T-helper 2 cell treated with Interferon-gamma antibody and Interleukin-4, amounts not matched to agents 5 μg/mL and 100 μg/mL, for 36 hours (primary cell): ENCODE results near the gene PARD3B.

Experiments
- DNase-seq: peaks from one replicate; pipeline ENCODE4 v3.0.0; 2021; ENCODE audit warnings: low spot score
- H3K27ac Mint-ChIP-seq: one replicate; pipeline ENCODE4 v1.8.0; 2021; ENCODE audit warnings: mild to moderate bottlenecking, mixed read lengths
- H3K27me3 Mint-ChIP-seq: one replicate; pipeline ENCODE4 v1.8.0; 2021; ENCODE audit warnings: low read depth, mixed read lengths
- H3K36me3 Mint-ChIP-seq: one replicate; pipeline ENCODE4 v1.8.0; 2021; ENCODE audit warnings: low read depth, mixed read lengths
- H3K4me1 Mint-ChIP-seq: one replicate; pipeline ENCODE4 v1.8.0; 2021; ENCODE audit warnings: low read depth, mixed read lengths
- H3K4me3 Mint-ChIP-seq: one replicate; pipeline ENCODE4 v1.8.0; 2022; ENCODE audit warnings: mild to moderate bottlenecking, moderate library complexity, mixed read lengths
- H3K9me3 Mint-ChIP-seq: one replicate; pipeline ENCODE4 v1.8.0; 2021; ENCODE audit warnings: mixed read lengths

The PARD3B gene

DNA sequence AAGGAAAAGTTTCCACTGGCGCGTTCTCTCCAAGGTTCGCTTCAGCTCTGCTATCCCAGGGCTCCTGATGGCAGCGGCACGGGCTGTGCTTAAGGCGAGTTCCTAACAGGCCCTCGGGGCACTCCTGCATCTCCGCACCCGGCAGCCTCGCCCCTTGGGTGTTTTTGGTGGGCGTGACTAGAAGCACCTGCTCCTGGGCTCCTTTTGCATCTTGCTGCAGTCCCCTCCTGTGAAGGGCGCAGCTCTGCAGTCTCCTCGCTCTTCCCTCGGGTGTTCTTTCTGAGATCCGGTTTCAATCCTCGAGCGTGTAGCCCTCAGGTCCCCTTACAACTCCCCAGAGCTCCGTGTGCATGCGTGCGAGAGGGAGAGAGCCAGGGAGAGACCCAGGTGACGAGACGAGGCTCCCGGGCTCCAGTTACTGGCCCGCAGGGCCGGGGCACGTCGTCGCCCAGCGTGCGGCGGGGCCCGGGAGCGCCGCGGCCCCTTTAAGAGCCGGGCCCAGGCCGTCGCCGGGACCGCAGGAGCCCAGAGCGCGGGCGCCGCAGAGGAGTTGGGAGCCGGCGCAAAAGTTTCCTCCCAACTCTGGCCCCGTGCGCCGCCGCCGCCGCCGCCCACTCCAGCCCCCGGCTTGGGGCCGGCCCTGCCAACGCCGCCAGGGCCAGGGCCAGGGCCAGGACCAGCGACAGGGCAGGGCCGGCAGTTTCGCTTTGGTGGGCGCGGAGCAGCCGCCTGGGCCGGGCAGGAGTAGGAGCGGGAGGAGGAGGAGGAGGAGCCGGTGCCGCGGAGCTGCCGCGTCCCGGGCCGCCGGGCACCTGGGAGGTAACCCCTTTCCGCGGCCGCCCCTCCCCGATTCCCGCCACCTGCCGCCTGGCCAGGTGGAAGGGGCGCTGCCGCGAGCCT, at the start of gene PARD3B:
TSS of gene PARD3B (plus strand) at position 515 of the 900 bp plus-strand sequence. CDS start 525 bp downstream, outside the sequence.
- H3K4me1 Mint-ChIP-seq: peaks cover 7% of the 10 kb centered on the region
- peaks cover 54% of the 10 kb centered on the region for H3K27me3 Mint-ChIP-seq
- H3K36me3 Mint-ChIP-seq: no peaks in the 10 kb centered on the region
- H3K9me3 Mint-ChIP-seq: no peaks in the 10 kb centered on the region
- no peak within 1 kb of the TSS for H3K27ac Mint-ChIP-seq
- DNase-seq: peak; percentile 27
- H3K4me3 Mint-ChIP-seq: peak within 1 kb of the TSS; percentile 82

DNA sequence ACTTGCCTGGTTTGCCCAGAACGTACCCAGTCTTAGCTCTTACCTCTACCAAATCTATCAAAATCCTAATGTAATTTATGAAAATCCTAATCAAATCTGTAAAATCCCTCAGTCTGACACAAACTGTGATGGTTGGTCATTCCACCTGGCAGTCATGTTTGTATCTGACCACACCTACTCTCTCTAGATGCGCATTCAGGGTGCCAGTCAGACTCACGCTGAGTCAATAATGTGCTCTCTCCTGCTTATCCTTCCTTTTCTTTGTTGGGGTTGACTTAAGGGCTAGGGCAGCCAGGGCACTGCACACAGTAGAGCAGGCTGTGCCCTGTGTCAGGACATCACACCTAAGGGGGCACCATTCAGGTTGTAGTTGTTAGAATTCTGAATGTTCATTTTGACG, 48.5 kb upstream of the PARD3B start:
- Mint-ChIP-seq H3K27ac (no peak overlapping the region), H3K4me3 (no peak overlapping the region), H3K4me1 (no peaks in the 10 kb centered on the region), H3K36me3 (no peaks in the 10 kb centered on the region), H3K27me3 (peaks cover 11% of the 10 kb centered on the region), H3K9me3 (no peaks in the 10 kb centered on the region)
- DNase-seq: no peak

GRCh38 chr2:204497855-204498254, 47.4 kb upstream of the PARD3B start:
- H3K4me3 Mint-ChIP-seq: no peak overlapping the region
- DNase-seq: no peak
- H3K36me3 Mint-ChIP-seq: no peaks in the 10 kb centered on the region
- H3K4me1 Mint-ChIP-seq: no peaks in the 10 kb centered on the region
- H3K27me3 Mint-ChIP-seq: peaks cover 11% of the 10 kb centered on the region
- H3K27ac Mint-ChIP-seq: no peak overlapping the region
- no peaks in the 10 kb centered on the region for H3K9me3 Mint-ChIP-seq

DNA sequence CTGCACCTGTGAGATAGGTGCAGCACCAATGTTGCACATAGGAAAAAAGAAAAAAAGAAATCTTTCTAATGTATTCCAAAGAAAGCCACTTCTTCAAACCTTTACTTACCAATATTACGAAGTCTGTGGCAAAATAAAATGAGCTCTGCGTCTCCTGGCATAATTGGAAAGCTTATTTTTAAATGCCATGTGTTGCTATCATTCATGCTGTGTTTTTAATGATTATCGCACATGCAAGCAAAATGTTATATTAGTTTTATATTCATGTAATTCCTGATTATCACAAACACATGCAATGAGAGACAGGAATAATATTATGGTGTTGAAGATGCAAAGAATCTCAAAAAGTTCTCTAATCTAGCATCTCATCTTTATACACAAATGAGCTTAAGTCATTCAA, 47.0 kb upstream of the PARD3B start:
- Mint-ChIP-seq H3K9me3 (no peaks in the 10 kb centered on the region), H3K27ac (no peak overlapping the region), H3K27me3 (peaks cover 10% of the 10 kb centered on the region), H3K4me3 (no peak overlapping the region), H3K36me3 (no peaks in the 10 kb centered on the region), H3K4me1 (no peaks in the 10 kb centered on the region)
- no peak for DNase-seq

DNA sequence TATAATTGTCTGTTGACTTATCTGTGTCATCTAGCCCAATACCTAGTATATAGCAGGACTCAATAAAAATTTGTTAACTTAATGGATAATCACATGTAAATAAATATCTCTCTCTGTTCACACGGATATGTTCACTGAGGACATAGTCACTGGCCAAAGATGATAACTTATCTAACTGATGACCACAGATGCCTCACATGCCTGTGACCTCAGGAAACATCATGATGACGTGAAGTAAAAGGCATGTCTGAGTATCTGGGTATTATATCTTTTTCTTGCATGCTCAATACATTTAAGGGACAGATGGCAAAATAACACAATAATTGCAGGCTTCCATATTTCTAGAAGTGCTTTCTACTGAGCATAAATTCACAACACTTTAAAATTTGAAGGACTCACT, 41.4 kb upstream of the PARD3B start:
- Mint-ChIP-seq H3K4me3 (no peak overlapping the region), H3K27ac (no peak overlapping the region), H3K4me1 (no peaks in the 10 kb centered on the region), H3K9me3 (no peaks in the 10 kb centered on the region), H3K27me3 (peaks cover 8% of the 10 kb centered on the region), H3K36me3 (no peaks in the 10 kb centered on the region)
- DNase-seq: no peak

DNA sequence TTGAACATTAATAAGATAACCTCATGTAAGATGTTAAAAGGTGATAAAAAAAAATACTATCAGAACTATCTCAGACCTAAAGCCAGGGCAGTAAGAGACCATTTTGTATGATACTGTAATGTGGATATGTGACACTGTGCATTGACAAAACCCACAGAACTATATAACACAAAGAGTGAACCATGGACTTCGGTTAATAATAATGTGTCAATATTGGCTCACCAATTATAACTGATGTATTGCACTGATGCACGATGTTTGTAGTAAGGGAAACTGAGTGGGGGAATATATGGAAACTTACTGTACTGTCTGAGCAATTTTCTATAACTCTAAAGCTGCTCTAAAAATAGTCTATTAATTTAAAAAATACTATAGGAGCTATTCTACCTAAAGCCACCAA, 40.7 kb upstream of the PARD3B start:
- Mint-ChIP-seq H3K4me3 (no peak overlapping the region), H3K36me3 (no peaks in the 10 kb centered on the region), H3K27me3 (peaks cover 8% of the 10 kb centered on the region), H3K4me1 (no peaks in the 10 kb centered on the region), H3K9me3 (no peaks in the 10 kb centered on the region), H3K27ac (no peak overlapping the region)
- DNase-seq: no peak

GRCh38 chr2:204505488-204505887, 39.8 kb upstream of the PARD3B start:
- Mint-ChIP-seq H3K4me1 (no peaks in the 10 kb centered on the region), H3K27ac (no peak overlapping the region), H3K27me3 (peaks cover 8% of the 10 kb centered on the region), H3K9me3 (no peaks in the 10 kb centered on the region), H3K36me3 (no peaks in the 10 kb centered on the region), H3K4me3 (no peak overlapping the region)
- no peak for DNase-seq

GRCh38 chr2:204505946-204506345, 39.3 kb upstream of the PARD3B start:
- Mint-ChIP-seq H3K4me3 (no peak overlapping the region), H3K9me3 (no peaks in the 10 kb centered on the region), H3K36me3 (no peaks in the 10 kb centered on the region), H3K4me1 (no peaks in the 10 kb centered on the region), H3K27ac (no peak overlapping the region), H3K27me3 (peaks cover 8% of the 10 kb centered on the region)
- DNase-seq: no peak

GRCh38 chr2:204507636-204508035, 37.6 kb upstream of the PARD3B start:
- Mint-ChIP-seq H3K27ac (no peak overlapping the region), H3K27me3 (peaks cover 8% of the 10 kb centered on the region), H3K36me3 (no peaks in the 10 kb centered on the region), H3K9me3 (no peaks in the 10 kb centered on the region), H3K4me1 (no peaks in the 10 kb centered on the region), H3K4me3 (no peak overlapping the region)
- no peak for DNase-seq

DNA sequence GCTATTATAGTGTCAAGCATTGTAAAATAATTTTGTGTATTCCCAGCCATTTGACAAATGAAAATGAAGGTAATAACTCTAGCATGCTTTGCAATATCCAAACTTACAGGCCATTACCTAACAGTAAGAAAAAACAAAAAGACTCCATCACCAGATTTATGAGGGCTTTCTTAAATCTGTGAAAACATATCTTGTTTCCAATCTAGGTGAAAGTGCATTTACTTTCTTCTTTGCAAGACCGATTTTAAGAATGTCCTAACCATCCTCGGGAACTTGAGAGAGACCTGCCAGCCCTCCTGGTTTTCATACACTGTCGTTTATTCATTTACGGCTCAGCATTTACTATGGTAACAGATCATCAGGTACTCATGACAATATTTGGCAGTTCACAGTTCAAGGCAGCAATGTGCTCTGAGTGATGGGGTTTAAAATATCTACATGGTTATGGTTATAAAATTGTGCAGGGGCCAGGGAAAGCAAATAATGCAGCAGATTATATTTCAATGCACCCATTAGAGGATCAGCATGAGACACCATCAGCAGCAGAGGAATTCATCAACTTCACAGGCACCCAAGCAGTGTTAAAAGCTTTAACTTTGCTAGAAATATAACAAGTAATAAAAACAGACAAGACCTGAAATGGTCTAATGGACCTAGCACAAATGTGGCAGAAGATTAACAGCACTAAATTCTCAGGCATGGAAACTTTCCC, 34.4 kb upstream of the PARD3B start:
- H3K36me3 Mint-ChIP-seq: no peaks in the 10 kb centered on the region
- H3K4me3 Mint-ChIP-seq: no peak overlapping the region
- no peaks in the 10 kb centered on the region for H3K4me1 Mint-ChIP-seq
- DNase-seq: no peak
- no peak overlapping the region for H3K27ac Mint-ChIP-seq
- no peaks in the 10 kb centered on the region for H3K9me3 Mint-ChIP-seq
- H3K27me3 Mint-ChIP-seq: peaks cover 4% of the 10 kb centered on the region

DNA sequence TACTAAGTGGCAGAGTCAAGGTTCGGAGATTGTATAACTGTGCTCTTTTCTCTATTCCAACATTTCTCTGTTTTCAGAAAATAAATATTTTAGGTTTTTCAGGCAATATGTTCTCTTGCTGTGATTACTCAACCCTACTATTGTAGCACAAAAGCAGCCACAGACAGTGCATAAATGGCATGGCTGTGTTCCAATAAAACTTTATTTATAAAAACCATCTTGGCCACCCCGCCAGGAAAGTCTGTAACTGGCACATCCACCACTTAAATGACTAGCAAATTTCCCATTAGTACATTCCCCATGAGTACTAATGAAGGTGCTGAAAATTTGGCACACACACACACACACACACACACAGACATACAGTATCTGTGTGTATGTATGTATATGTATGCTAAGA, 30.8 kb upstream of the PARD3B start:
- H3K36me3 Mint-ChIP-seq: no peaks in the 10 kb centered on the region
- peaks cover 2% of the 10 kb centered on the region for H3K27me3 Mint-ChIP-seq
- H3K27ac Mint-ChIP-seq: no peak overlapping the region
- DNase-seq: no peak
- peaks cover 5% of the 10 kb centered on the region for H3K9me3 Mint-ChIP-seq
- no peaks in the 10 kb centered on the region for H3K4me1 Mint-ChIP-seq
- no peak overlapping the region for H3K4me3 Mint-ChIP-seq

- H3K4me1 Mint-ChIP-seq: no peaks in the 10 kb centered on the region
- H3K27me3 Mint-ChIP-seq: peaks cover 4% of the 10 kb centered on the region
- H3K9me3 Mint-ChIP-seq: peaks cover 5% of the 10 kb centered on the region
- no peak overlapping the region for H3K27ac Mint-ChIP-seq
- H3K4me3 Mint-ChIP-seq: no peak overlapping the region
- DNase-seq: no peak
- no peaks in the 10 kb centered on the region for H3K36me3 Mint-ChIP-seq
Observed at GRCh38 chr2:204515416-204515815, 29.9 kb upstream of the PARD3B start.

GRCh38 chr2:204517154-204517553, 28.1 kb upstream of the PARD3B start:
- Mint-ChIP-seq H3K27ac (no peak overlapping the region), H3K9me3 (peaks cover 5% of the 10 kb centered on the region), H3K4me3 (no peak overlapping the region), H3K36me3 (no peaks in the 10 kb centered on the region), H3K27me3 (peaks cover 4% of the 10 kb centered on the region), H3K4me1 (no peaks in the 10 kb centered on the region)
- DNase-seq: no peak

DNA sequence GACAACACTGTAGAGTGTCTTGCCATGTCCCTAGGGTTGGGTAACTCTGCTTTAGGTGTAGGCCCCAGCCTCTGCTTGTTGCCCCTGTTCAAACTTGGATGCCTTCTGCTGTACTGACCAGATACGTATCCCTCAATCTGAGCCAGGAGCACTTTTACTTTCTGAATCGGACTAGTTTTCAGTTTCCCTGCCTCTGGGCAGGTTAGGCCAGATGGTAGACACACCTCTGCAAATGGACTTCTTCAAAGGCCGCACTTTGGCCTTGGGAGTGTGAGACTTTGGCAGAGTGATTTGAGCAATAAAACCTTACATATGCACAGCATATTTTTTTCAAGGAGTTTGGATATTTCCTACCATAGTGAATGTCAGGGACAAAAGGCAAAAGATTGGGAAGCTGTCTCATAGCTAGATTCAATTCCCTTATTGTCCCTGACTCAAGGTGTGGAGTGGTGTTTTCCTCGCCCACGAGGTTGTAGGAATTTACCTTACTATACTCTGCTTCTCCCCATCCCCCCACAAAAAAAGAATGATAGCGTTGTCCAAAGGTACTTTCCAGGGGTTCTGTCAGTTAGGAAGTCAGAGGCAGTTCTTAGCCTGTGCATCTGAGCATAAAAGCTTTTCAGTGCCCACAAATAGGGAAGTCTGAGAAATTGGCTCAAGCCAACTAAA, 15.3 kb upstream of the PARD3B start:
- Mint-ChIP-seq H3K4me3 (no peak overlapping the region), H3K4me1 (no peaks in the 10 kb centered on the region), H3K27ac (no peak overlapping the region), H3K36me3 (no peaks in the 10 kb centered on the region), H3K27me3 (no peaks in the 10 kb centered on the region), H3K9me3 (no peaks in the 10 kb centered on the region)
- DNase-seq: no peak
